Measurements from ENCODE around the gene ATP4B.
"Not testable (repeated sequence)": the region's sequence is repeated elsewhere in the genome, so short reads cannot be mapped to it uniquely, and the experiment has no call there.

The ATP4B gene

DNA sequence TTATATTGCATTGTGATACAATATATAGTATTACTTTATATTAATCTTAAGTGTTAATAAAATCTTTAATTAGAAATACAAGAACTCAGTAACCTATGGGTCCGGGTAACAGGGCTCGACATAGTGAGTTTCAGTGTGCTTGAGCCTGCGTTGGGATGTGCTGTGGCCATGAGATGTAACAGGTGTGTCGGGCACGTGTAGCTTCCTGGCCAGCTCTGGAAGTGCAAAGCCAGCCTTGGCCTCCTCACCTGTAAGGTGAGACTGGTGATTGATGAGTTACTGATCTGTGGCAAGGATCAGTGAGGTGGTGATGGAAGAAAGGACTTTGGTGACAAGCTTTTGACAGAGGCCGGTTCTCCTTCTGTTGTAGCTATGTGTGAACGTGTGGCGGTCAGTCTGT, 19.2 kb downstream of the ATP4B start:
- no peak for DNase-seq

- no peak for DNase-seq
Measured at GRCh38 chr13:113638173-113638746, 19.7 kb downstream of the ATP4B start.

GRCh38 chr13:113637262-113638160, 20.5 kb downstream of the ATP4B start:
- no peak for DNase-seq

- DNase-seq: no peak
Measured at GRCh38 chr13:113636266-113636963, 21.6 kb downstream of the ATP4B start.

DNA sequence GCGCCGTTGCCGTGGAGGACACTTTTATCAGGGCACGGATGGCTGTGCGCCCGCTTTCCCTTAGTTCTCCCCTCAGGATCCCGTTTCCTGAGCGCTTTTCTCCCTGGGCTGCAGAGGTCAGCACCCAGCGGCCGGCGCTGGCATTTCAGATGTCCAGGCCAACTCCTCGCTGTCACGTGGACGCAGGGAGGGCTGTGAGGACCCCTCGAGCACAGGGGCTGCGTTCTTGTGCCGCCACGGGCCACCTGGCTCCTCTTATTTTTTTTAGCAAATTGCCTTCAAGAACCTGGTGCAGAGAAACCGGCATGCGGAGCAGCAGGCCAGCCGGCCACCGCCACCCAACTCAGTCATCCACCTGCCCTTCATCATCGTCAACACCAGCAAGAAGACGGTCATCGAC, 22.3 kb downstream of the ATP4B start:
- DNase-seq: no peak

DNA sequence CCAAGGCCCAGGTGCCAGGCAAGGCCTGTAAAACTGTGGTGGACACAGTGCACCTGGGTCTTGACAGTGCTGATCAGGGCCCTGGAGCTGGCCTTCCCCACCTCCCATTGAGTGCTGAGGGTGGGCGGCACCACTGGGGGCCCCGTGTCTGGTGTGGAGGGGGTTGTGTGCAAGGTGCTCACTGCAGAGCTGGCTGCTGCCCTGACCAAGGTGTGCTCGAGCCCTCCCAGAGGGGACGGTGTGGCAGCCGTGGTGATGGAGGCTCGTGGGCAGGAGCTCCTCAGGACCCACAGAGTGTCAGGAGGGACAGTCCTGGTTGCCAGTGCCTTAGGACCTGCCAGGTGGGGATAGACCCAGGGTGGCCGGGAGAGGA, 23.0 kb downstream of the ATP4B start:
- no peak for DNase-seq

DNA sequence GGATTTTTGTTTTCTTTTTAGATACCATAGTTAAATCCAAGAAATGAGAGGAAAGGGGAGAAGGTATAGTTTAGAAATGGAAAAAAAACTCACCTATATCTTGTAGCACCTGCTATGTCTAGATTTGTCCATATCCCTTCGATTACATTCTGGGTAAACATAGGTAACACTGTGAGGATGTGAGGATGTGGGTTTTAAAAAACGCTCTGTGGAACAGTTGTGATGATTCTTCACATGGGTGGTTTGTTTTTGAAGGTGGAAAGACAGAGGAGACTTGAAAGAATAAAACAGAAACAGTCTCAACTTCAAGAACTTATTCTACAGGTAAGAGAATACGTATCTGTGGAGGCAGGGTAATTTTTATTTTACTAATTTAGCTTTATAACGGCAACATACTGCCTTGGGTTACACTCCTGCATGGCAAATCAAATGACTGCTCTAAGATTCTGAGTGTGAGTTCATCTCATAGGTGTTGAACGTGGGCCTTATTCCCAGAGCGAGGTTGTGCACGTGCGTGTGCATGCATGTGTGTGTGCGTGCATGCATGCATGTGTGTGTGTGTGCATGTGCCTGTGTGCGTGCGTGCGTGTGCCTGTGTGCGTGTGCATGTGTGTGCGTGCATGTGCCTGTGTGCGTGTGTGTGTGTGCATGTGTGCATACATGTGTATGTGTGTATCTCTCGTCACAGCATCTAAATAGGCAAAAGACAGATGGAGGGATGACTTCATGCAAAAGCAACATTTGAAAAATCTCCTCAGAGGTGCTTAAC, 23.5 kb downstream of the ATP4B start:
- DNase-seq: no peak

DNA sequence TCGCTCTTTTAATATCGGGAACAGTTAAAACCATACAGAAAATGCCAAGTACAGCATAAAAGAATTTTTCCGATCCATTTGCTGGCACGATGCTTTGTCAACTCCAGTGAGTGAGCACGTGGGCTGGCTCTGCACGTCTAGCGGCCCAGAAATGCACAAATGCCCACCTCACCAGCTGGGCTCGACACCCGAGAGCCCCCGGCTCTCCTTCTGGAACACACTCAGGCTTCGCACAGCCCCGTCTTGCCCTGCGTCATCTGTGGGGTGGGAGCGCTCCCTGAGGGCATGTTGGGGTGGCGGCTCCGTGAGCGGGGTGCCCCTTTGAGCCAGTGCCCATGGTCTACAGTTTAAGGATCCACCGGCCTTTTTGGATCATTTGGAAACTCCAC, 24.5 kb downstream of the ATP4B start:
- no peak for DNase-seq

- DNase-seq: no peak
Measured at GRCh38 chr13:113632706-113633484, 25.1 kb downstream of the ATP4B start.

- no peak for DNase-seq
Measured at GRCh38 chr13:113631341-113632095, 26.5 kb downstream of the ATP4B start.

DNA sequence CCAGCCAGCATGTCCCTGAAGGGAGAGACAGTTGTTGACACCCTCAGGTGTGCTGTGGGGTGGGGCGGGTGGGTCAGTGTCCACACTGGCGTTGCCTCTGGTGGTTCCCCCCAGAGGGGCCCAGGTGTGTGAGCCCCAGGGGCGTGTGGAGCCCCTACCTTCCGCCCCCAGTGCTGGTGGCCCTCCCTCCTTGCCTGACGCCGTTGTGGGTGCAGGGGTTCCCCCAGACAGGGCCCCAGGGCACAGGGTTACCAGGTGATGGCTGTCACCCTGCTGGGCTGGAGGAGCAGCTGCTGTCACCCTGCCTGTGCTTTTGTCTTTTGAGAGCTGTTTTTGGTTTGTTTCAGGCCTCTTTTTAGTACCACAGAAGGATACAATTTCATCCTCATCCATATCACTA, 27.2 kb downstream of the ATP4B start:
- DNase-seq: no peak

DNA sequence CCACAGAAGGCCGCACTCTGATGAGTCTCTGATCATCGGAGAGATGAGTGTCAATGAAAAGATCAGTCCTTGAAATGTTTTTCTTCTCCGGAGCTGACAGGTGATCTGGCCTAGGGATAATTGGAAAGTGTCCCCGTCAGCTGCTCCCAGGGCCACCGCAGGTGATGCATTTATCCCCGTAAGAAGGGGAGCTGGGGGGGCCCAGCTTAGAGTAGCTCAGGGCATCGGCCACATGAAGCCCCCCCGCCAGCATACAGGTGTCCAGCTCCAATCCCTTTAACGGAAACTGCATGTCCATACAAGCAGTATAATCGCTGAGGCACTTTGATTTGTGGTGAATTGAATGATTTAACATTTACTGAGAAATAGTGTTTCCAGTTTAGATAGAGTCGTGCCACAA, 27.7 kb downstream of the ATP4B start:
- no peak for DNase-seq

- no peak for DNase-seq
Measured at GRCh38 chr13:113629866-113630265, 28.1 kb downstream of the ATP4B start.

DNA sequence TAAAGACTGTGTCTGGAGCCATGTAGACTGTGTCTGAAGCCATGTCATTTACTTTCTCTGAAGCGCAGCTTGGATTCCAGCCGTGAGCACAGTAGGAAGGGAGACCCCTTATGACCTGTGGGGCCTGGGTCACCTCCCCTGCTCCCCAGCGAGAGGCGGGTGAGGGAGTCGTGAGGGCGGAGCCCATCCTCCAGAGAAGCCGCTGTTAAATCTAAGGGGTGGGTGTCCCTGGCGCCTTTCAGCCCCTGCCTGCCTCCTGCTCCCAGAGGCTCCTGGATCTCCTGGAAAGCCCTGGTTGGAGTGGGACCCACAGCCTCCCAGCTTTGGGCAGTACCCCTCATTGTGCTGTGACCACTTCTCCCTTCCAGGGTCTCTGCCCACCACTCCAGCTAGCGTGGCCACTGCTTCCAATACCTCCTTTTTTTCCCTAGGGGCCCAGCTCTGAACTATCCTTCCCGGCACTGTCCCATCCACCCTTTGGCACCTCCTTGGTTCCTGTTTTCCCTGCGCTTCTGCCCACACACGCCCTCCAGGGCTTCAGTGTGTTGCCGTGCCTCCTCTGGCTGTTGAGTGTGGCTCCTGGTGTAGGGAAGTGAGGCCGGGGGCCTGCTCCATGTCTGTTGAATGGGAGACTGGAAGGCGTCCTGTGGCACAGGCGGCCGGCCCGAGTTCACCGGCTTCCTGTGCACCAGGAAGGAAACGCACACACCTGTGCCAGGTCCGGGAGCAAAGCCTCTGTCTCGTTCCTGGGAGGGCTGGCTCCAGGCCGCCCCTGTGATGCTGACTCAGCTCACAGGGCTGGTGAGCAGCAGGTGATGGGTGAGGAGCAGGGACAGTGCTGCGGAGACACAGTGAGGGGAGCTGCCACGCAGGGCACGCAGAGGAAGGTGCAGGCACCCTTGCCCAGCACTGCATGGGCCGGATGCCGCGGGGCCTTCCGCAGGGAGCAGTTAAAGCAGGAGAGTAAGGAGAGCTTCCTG, 29.4 kb downstream of the ATP4B start:
- no peak for DNase-seq

- DNase-seq: no peak
Measured at GRCh38 chr13:113627136-113627535, 30.9 kb downstream of the ATP4B start.

DNA sequence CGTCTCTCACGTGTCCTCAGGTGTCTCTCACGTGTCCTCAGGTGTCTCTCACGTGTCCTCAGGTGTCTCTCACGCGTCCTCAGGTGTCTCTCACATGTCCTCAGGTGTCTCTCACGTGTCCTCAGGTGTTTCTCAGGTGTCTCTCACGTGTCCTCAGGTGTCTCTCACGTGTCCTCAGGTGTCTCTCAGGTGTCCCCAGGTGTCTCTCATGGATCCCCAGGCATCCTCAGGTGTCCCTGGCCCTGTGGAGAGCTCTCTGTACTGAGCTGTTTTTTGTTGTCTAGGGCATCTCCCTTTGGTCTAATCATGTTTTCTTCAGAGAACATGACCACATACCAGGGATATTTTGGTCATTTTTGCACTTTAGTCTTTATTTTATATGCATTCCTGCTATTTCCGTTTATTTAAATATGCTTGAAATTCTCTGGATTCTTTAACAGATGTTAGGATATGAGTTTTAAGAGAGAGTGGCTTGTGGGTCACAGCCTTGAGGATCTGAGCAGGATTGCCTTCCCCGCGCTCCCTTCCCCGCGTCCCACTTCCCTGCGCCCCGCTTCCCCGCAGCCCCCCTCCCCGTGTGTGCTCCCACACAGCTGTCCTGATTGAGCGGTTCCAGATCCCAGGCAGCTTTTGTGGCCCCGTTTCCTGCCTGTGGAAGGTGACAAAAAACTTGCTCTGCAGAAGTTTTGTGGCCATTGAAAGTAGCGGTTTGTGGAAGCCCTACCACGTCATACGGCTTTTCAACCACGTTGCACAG, 31.9 kb downstream of the ATP4B start:
- no peak for DNase-seq

- DNase-seq: not testable (repeated sequence)
Measured at GRCh38 chr13:113624640-113625304, 33.2 kb downstream of the ATP4B start.

DNA sequence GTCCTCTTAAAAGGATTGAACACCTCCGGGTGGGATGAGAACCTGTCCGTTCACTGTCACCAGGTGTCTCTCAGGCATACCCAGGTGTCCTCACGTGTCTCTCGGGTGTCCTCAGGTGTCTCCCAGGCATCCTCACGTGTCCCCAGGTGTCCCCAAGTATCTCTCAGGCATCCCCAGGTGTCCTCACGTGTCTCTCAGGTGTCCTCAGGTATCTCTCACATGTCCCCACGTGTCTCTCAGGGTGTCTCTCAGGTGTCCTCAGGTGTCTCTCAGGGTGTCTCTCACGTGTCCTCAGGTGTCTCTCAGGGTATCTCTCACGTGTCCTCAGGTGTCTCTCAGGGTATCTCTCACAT, 33.8 kb downstream of the ATP4B start:
- DNase-seq: no peak
